GM19324 (cell line): Measurements from ENCODE around the gene FUT8.

Experiments
- ATAC-seq: cut with Tn5 transposase; IDR thresholded peaks from one replicate; pipeline ENCODE4 v1.9.1; 2021; ENCODE audit warnings: mild to moderate bottlenecking, moderate library complexity; ENCODE audit not compliant: unreplicated experiment, low FRiP score

Gene FUT8

GRCh38 chr14:65750906-65751305 lies 338.4 kb downstream of the FUT8 start:
- no peak for ATAC-seq

GRCh38 chr14:65751510-65751909 lies 339.0 kb downstream of the FUT8 start:
- no peak for ATAC-seq

GRCh38 chr14:65753061-65753460 lies 340.5 kb downstream of the FUT8 start:
- no peak for ATAC-seq

- no peak for ATAC-seq
Measured at GRCh38 chr14:65755331-65755730, 342.8 kb downstream of the FUT8 start.

GRCh38 chr14:65756880-65757279 lies 344.4 kb downstream of the FUT8 start:
- ATAC-seq: no peak

GRCh38 chr14:65769151-65769550 lies 356.6 kb downstream of the FUT8 start:
- ATAC-seq: no peak

GRCh38 chr14:65770681-65771080 lies 358.2 kb downstream of the FUT8 start:
- ATAC-seq: no peak

GRCh38 chr14:65771271-65771670 lies 358.7 kb downstream of the FUT8 start:
- no peak for ATAC-seq

- no peak for ATAC-seq
Measured at GRCh38 chr14:65772466-65772865, 359.9 kb downstream of the FUT8 start.

GRCh38 chr14:65772921-65773574 lies 360.5 kb downstream of the FUT8 start:
- ATAC-seq: no peak

- no peak for ATAC-seq
Measured at GRCh38 chr14:65774041-65774440, 361.5 kb downstream of the FUT8 start.

GRCh38 chr14:65776193-65776852 lies 363.8 kb downstream of the FUT8 start:
- no peak for ATAC-seq

- ATAC-seq: no peak
Measured at GRCh38 chr14:65780566-65780965, 368.0 kb downstream of the FUT8 start.

GRCh38 chr14:65783101-65783500 lies 370.6 kb downstream of the FUT8 start:
- ATAC-seq: no peak

- ATAC-seq: no peak
Measured at GRCh38 chr14:65783576-65783975, 371.0 kb downstream of the FUT8 start.

- no peak for ATAC-seq
Measured at GRCh38 chr14:65784574-65784973, 372.0 kb downstream of the FUT8 start.

GRCh38 chr14:65787461-65787860 lies 374.9 kb downstream of the FUT8 start:
- ATAC-seq: no peak

GRCh38 chr14:65788876-65789275 lies 376.3 kb downstream of the FUT8 start:
- ATAC-seq: no peak

GRCh38 chr14:65789363-65789762 lies 376.8 kb downstream of the FUT8 start:
- ATAC-seq: no peak

GRCh38 chr14:65790172-65790815 lies 377.8 kb downstream of the FUT8 start:
- no peak for ATAC-seq

GRCh38 chr14:65791191-65791981 lies 378.9 kb downstream of the FUT8 start:
- ATAC-seq: no peak
